H1 (cell line): ENCODE data around the gene CTCF. TPM values are rescaled to one million over a fixed set of nuclear protein-coding genes. Genes with fewer than 3 reads are reported as not detected.
A peak's percentile ranks its signal among the peaks of the same experiment; 100 is the strongest.

Experiments used
- CTCF ChIA-PET: fragments of 300-600 bp; sonication (Branson Sonifier 250); formaldehyde crosslinking; loops from one replicate; lab custom pipeline; 2021; ENCODE audit not compliant: partially characterized antibody; lab: Charles Lee
- POLR2A ChIA-PET: fragments of 300-600 bp; sonication (Branson Sonifier 250); formaldehyde crosslinking; loops from one replicate; lab custom pipeline; 2021; ENCODE audit warnings: inconsistent platforms; ENCODE audit not compliant: partially characterized antibody; lab: Charles Lee
- DNase-seq, 2 experiments: peaks; one replicate each; pipeline versions ENCODE4 v3.0.0 to v3.0.0-alpha.2; 2010 to 2022; ENCODE audit warnings: low spot score in 2 of 2, low read depth in 1 of 2, mixed read lengths in 1 of 2
- FAIRE-seq: peaks from 2 replicates; lab custom pipeline; 2011; peaks lifted over from hg19 to GRCh38; lab: Jason Lieb, UNC
- H2AFZ ChIP-seq: 2 replicates; pipeline ENCODE4 v1.8.1; 2012; ENCODE audit warnings: low read length, inconsistent platforms
- H2AK5ac ChIP-seq: 2 replicates; pipeline ENCODE4 v1.6.1; 2013; ENCODE audit warnings: low read depth, low read length
- H2BK120ac ChIP-seq: replicated peaks from 2 replicates; pipeline ENCODE3; 2013; ENCODE audit warnings: low read depth, low read length, inconsistent platforms
- H2BK12ac ChIP-seq: 2 replicates; pipeline ENCODE4 v1.6.1; 2013; ENCODE audit warnings: low read depth, low read length
- H2BK15ac ChIP-seq: 2 replicates; pipeline ENCODE4 v1.6.1; 2013; ENCODE audit warnings: low read length
- H2BK20ac ChIP-seq: 2 replicates; pipeline ENCODE4 v1.6.1; 2013; ENCODE audit warnings: low read length
- H2BK5ac ChIP-seq: 2 replicates; pipeline ENCODE4 v1.6.1; 2013; ENCODE audit warnings: low read depth, low read length
- H3K14ac ChIP-seq: 2 replicates; pipeline ENCODE4 v1.6.1; 2013; ENCODE audit warnings: inconsistent platforms; ENCODE audit not compliant: insufficient read length
- H3K18ac ChIP-seq: 2 replicates; pipeline ENCODE4 v1.6.1; 2013; ENCODE audit warnings: low read length; ENCODE audit errors: extremely low read depth
- H3K23ac ChIP-seq: 2 replicates; pipeline ENCODE4 v1.6.1; 2013; ENCODE audit warnings: inconsistent platforms; ENCODE audit not compliant: insufficient read length
- H3K23me2 ChIP-seq: 2 replicates; pipeline ENCODE4 v1.6.1; 2013; ENCODE audit warnings: low read depth, low read length
- H3K27ac ChIP-seq: 2 replicates; pipeline ENCODE4 v1.6.1; 2011; ENCODE audit warnings: low read depth, low read length, inconsistent platforms
- H3K27me3 ChIP-seq, 4 experiments: replicated peaks in 1 of 4; 1 replicate in 1 of 4; 2 replicates in 3 of 4; pipeline versions ENCODE4 v1.6.1 to v1.8.1; 2011 to 2013; ENCODE audit warnings: low read length in 3 of 4, mild to moderate bottlenecking in 3 of 4, inconsistent platforms in 2 of 4, mixed read lengths in 2 of 4, moderate library complexity in 1 of 4; ENCODE audit not compliant: control insufficient read depth in 3 of 4, insufficient read depth in 3 of 4; ENCODE audit errors: extremely low read depth in 1 of 4
- H3K36me3 ChIP-seq, 4 experiments: 2 replicates each; pipeline versions ENCODE4 v1.6.1 to v1.8.1; 2011 to 2013; ENCODE audit warnings: mild to moderate bottlenecking in 4 of 4, low read length in 3 of 4, moderate library complexity in 2 of 4, control low read depth in 1 of 4, inconsistent platforms in 1 of 4; ENCODE audit not compliant: insufficient read depth in 4 of 4, control insufficient read depth in 2 of 4
- H3K4ac ChIP-seq: replicated peaks from 2 replicates; pipeline ENCODE3; 2013; ENCODE audit warnings: low read length, low read depth, mixed read lengths, inconsistent platforms; ENCODE audit not compliant: insufficient read length
- H3K4me1 ChIP-seq, 4 experiments: replicated peaks in 1 of 4; 1 replicate in 1 of 4; 2 replicates in 3 of 4; pipeline versions ENCODE4 v1.6.1 to v1.8.1; 2011 to 2013; ENCODE audit warnings: low read length in 3 of 4, inconsistent platforms in 2 of 4, mixed read lengths in 1 of 4; ENCODE audit not compliant: insufficient read depth in 4 of 4, control insufficient read depth in 3 of 4
- H3K4me2 ChIP-seq, 2 experiments: 2 replicates each; pipeline versions ENCODE4 v1.6.1 to v1.8.1; 2011 to 2013; ENCODE audit warnings: low read depth in 2 of 2, low read length in 2 of 2, control low read depth in 1 of 2, inconsistent platforms in 1 of 2, mild to moderate bottlenecking in 1 of 2; ENCODE audit not compliant: insufficient read depth in 1 of 2
- H3K4me3 ChIP-seq, 4 experiments: fragments of 200-600, 300-600 bp in 1 of 4; sonication (generic), shearing (Covaris generic), sonication (Bioruptor Twin) in 1 of 4; 2 replicates each; pipeline versions ENCODE4 v1.5.1 to v1.8.1; 2011 to 2016; ENCODE audit warnings: low read length in 4 of 4, low read depth in 3 of 4, control low read depth in 2 of 4, inconsistent platforms in 2 of 4, mild to moderate bottlenecking in 2 of 4, mixed read lengths in 1 of 4, moderate library complexity in 1 of 4; ENCODE audit not compliant: insufficient read depth in 2 of 4; ENCODE audit errors: extremely low read depth in 1 of 4
- H3K56ac ChIP-seq: replicated peaks from 2 replicates; pipeline ENCODE3; 2013; ENCODE audit warnings: low read depth, mild to moderate bottlenecking, mixed read lengths, low read length, inconsistent platforms; ENCODE audit not compliant: insufficient read length
- H3K79me1 ChIP-seq: 2 replicates; pipeline ENCODE4 v1.6.1; 2013; ENCODE audit warnings: low read depth, low read length, control low read depth
- H3K79me2 ChIP-seq, 2 experiments: 2 replicates each; pipeline versions ENCODE4 v1.6.1 to v1.8.1; 2012 to 2013; ENCODE audit warnings: low read length in 2 of 2, mild to moderate bottlenecking in 2 of 2, inconsistent platforms in 1 of 2; ENCODE audit not compliant: insufficient read depth in 2 of 2, control insufficient read depth in 1 of 2
- H3K9ac ChIP-seq, 4 experiments: replicated peaks in 1 of 4; 1 replicate in 1 of 4; 2 replicates in 3 of 4; pipeline versions ENCODE4 v1.6.1 to v1.8.1; 2011 to 2013; ENCODE audit warnings: low read depth in 3 of 4, low read length in 3 of 4, control low read depth in 2 of 4, mild to moderate bottlenecking in 2 of 4, moderate library complexity in 2 of 4, inconsistent platforms in 1 of 4; ENCODE audit errors: extremely low read depth in 1 of 4
- H3K9me3 ChIP-seq, 2 experiments: 2 replicates each; pipeline versions ENCODE4 v1.6.1 to v1.8.1; 2012 to 2013; ENCODE audit warnings: mild to moderate bottlenecking in 2 of 2, moderate library complexity in 2 of 2, control low read depth in 1 of 2, inconsistent platforms in 1 of 2, low read depth in 1 of 2, low read length in 1 of 2, mixed read lengths in 1 of 2; ENCODE audit not compliant: insufficient read depth in 2 of 2
- H4K20me1 ChIP-seq, 2 experiments: replicated peaks in 1 of 2; 2 replicates each; pipeline versions ENCODE3 to v1.8.1; 2011 to 2013; ENCODE audit warnings: inconsistent platforms in 2 of 2, low read length in 2 of 2, mild to moderate bottlenecking in 1 of 2; ENCODE audit not compliant: insufficient read depth in 2 of 2, control insufficient read depth in 1 of 2
- H4K5ac ChIP-seq: 2 replicates; pipeline ENCODE4 v1.6.1; 2013; ENCODE audit warnings: low read length, low read depth, mixed read lengths, inconsistent platforms; ENCODE audit not compliant: insufficient read length
- H4K8ac ChIP-seq: 2 replicates; pipeline ENCODE4 v1.8.0; 2013; ENCODE audit warnings: mild to moderate bottlenecking, moderate library complexity, low read length, inconsistent platforms; ENCODE audit not compliant: insufficient read depth; ENCODE audit errors: extremely low read depth
- H4K91ac ChIP-seq: replicated peaks from 2 replicates; pipeline ENCODE3; 2013; ENCODE audit warnings: low read length, mixed read lengths, inconsistent platforms; ENCODE audit not compliant: insufficient read length
- NRF1 ChIP-seq: IDR thresholded peaks from 2 replicates; pipeline ENCODE4 v1.6.1; 2011; ENCODE audit warnings: mild to moderate bottlenecking, low read depth, low read length, improper control_type of control experiment
- SIX5 ChIP-seq: IDR thresholded peaks from 2 replicates; pipeline ENCODE4 v1.6.1; 2011; ENCODE audit warnings: mild to moderate bottlenecking, low read depth, low read length
- WGBS, 2 experiments: shearing (Covaris generic) in 1 of 2; methylation state at CpG; one replicate each; pipeline versions ENCODE4 v1.1.6 to v1.1.7; 2013 to 2015; ENCODE audit warnings: low lambda C conversion rate in 2 of 2, mixed read lengths in 2 of 2, inconsistent platforms in 1 of 2, low coverage in 1 of 2, missing lambda C conversion rate in 1 of 2; ENCODE audit not compliant: insufficient replicate concordance in 2 of 2, insufficient coverage in 1 of 2, insufficient read length in 1 of 2; ENCODE audit errors: extremely low coverage in 1 of 2, missing lambda C conversion rate in 1 of 2; 5-methylcytosine and 5-hydroxymethylcytosine counted together
- polyA plus RNA-seq, 7 experiments: library from polyadenylated mRNA; depleted of rRNA in 3 of 7; stranded (reverse) in 5 of 7; unstranded in 2 of 7; fragments of >200 nt in 5 of 7; fragments of 200-250 nt in 2 of 7; gene quantifications; 1 replicate in 5 of 7; 2 replicates in 1 of 7; 4 replicates in 1 of 7; pipeline versions ENCODE4 v1.2.1 to v1.2.3, GENCODE V29; 2011 to 2013; ENCODE audit warnings: missing spikeins in 2 of 7, mixed read lengths in 2 of 7
- total RNA-seq: library from RNA; stranded (reverse); fragmentation: NEBNext Ultra II Directional; extraction: Animal tissue kit (Norgen Biotek cat#: 25700); gene quantifications from 2 replicates; pipeline ENCODE4 v1.2.1, GENCODE V29; 2021
- TF ChIP-seq, protein P1 (sequence below): IDR thresholded peaks from 2 replicates; pipeline ENCODE4 v1.6.1; 2011; ENCODE audit warnings: low read length, improper control_type of control experiment
- TF ChIP-seq, protein P2 (sequence below), 3 experiments: IDR thresholded peaks; 1 replicate in 2 of 3; 2 replicates in 1 of 3; pipeline versions ENCODE4 v1.5.1 to v1.6.1; 2011; ENCODE audit warnings: low read length in 3 of 3, mild to moderate bottlenecking in 3 of 3, inconsistent platforms in 2 of 3, low read depth in 1 of 3, moderate library complexity in 1 of 3; ENCODE audit not compliant: insufficient read depth in 1 of 3; ENCODE audit errors: control extremely low read depth in 1 of 3

CTCF gene
- total and polyA plus RNA-seq, 2 of the 8 experiments (the other 6 are each of a cell fraction or from before 2014, with no cell fraction given): 32.4 to 66.0 TPM

DNA sequence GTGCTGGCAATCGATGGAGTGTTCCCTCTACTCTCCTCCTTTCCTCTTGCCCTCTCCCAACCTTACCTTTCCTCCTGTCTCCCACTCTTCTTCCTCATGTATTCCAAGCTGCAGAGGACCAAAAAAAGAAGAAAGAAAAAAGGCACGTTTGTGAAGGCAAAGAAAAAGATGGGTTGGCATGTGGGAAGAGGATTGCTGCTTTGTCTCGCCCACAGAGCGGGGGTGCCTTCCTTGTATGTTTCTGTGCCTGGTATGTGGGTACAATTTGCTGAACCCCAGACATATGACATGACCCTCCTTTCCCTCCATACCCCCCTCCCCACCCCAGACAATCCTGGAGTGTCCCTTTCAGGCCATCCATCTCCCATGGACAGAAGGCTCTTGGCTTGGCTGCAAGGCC is 13.1 kb upstream of the CTCF start:
- FAIRE-seq: no peak
- TF ChIP-seq SIX5: no peak
- TF ChIP-seq NRF1: no peak
- TF ChIP-seq, protein P1, sequence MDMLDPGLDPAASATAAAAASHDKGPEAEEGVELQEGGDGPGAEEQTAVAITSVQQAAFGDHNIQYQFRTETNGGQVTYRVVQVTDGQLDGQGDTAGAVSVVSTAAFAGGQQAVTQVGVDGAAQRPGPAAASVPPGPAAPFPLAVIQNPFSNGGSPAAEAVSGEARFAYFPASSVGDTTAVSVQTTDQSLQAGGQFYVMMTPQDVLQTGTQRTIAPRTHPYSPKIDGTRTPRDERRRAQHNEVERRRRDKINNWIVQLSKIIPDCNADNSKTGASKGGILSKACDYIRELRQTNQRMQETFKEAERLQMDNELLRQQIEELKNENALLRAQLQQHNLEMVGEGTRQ: no peak
- TF ChIP-seq, protein P2, sequence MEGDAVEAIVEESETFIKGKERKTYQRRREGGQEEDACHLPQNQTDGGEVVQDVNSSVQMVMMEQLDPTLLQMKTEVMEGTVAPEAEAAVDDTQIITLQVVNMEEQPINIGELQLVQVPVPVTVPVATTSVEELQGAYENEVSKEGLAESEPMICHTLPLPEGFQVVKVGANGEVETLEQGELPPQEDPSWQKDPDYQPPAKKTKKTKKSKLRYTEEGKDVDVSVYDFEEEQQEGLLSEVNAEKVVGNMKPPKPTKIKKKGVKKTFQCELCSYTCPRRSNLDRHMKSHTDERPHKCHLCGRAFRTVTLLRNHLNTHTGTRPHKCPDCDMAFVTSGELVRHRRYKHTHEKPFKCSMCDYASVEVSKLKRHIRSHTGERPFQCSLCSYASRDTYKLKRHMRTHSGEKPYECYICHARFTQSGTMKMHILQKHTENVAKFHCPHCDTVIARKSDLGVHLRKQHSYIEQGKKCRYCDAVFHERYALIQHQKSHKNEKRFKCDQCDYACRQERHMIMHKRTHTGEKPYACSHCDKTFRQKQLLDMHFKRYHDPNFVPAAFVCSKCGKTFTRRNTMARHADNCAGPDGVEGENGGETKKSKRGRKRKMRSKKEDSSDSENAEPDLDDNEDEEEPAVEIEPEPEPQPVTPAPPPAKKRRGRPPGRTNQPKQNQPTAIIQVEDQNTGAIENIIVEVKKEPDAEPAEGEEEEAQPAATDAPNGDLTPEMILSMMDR (IDR thresholded peaks at IDR 0.05; ENCODE audit: control extremely low read depth in 1 of 3, insufficient read depth in 1 of 3, low read depth in 1 of 3, low read length in 3 of 3): no peak

More for the DNA sequence above, 13.1 kb upstream of the CTCF start:
- H4K8ac ChIP-seq: no peak overlapping the region
- no peaks in the 10 kb centered on the region for H3K9me3 ChIP-seq
- H3K9ac ChIP-seq: no peak overlapping the region
- no peak overlapping the region for H2AFZ ChIP-seq
- no peak overlapping the region for H3K56ac ChIP-seq
- H2BK120ac ChIP-seq: no peak overlapping the region
- H2BK20ac ChIP-seq: no peak overlapping the region
- no peak overlapping the region for H3K18ac ChIP-seq
- H3K23ac ChIP-seq: no peak overlapping the region
- no peak overlapping the region for H3K4ac ChIP-seq
- H3K36me3 ChIP-seq: peaks cover 0 to 6% (median 0%) of the 10 kb centered on the region in 4 experiments; a peak in 1 of 8 replicates
- DNase-seq: no peak
- peaks cover 2% of the 10 kb centered on the region; the same call in 1 of the 2 replicates for H3K79me1 ChIP-seq
- no peaks in the 10 kb centered on the region for H3K27me3 ChIP-seq
- H4K20me1 ChIP-seq: peaks cover 2 to 10% of the 10 kb centered on the region in 2 experiments
- no peak overlapping the region for H2BK15ac ChIP-seq
- 0 out of 2 replicates have a peak overlapping the region, but pooled peaks have one; percentile 39 for H2BK5ac ChIP-seq
- H4K91ac ChIP-seq: no peak overlapping the region
- H3K4me1 ChIP-seq: peaks cover 0 to 4% (median 2%) of the 10 kb centered on the region in 4 experiments; a peak in 3 of 7 replicates
- no peak overlapping the region for H3K4me3 ChIP-seq
- peaks cover 0 to 3% of the 10 kb centered on the region in 2 experiments; a peak in 1 of 4 replicates for H3K79me2 ChIP-seq
- CTCF ChIA-PET: interaction anchor here (0.6 to 10.6 kb wide), 2 partner anchors 12 to 35 kb away, joined by 5 to 108 read pairs; partner anchors contain the start of gene CTCF
- no peak overlapping the region for H2AK5ac ChIP-seq
- H4K5ac ChIP-seq: no peak overlapping the region
- WGBS, 2 experiments: 94% methylated on average over 3 of the region's 4 CpGs; no CpG with 5 or more reads in 1 of the 2 experiments
- POLR2A ChIA-PET: interaction anchor here (1.0 to 11.9 kb wide), 2 partner anchors 12 to 14 kb away, joined by 3 to 105 read pairs; partner anchors contain the start of gene CTCF
- no peak overlapping the region for H2BK12ac ChIP-seq
- H3K14ac ChIP-seq: no peak overlapping the region
- H3K27ac ChIP-seq: no peak overlapping the region
- no peaks in the 10 kb centered on the region for H3K23me2 ChIP-seq
- no peak overlapping the region for H3K4me2 ChIP-seq
